Activated T-cell treated with anti-CD3 and anti-CD28 coated beads for 1 hour (primary cell): ENCODE measurements around the gene UBQLN1.
"Not testable (repeated sequence)": the region's sequence is repeated elsewhere in the genome, so short reads cannot be mapped to it uniquely, and the experiment has no call there.

Experiments
- DNase-seq: peaks from one replicate; pipeline ENCODE4 v3.0.0-alpha.2; 2020; ENCODE audit warnings: low read depth

The UBQLN1 gene

GRCh38 chr9:83707768-83708514, at the start of gene UBQLN1:
Gene UBQLN1, minus strand, starts transcription at chr9:83707958. Its CDS starts 279 bp downstream, at chr9:83707679.
- peak; percentile 82 for DNase-seq

- DNase-seq = no peak
These were observed 46.7 kb upstream of the UBQLN1 start for GRCh38 chr9:83754383-83754977.

GRCh38 chr9:83749706-83750105, 41.9 kb upstream of the UBQLN1 start:
- DNase-seq = no peak

GRCh38 chr9:83744206-83744605, 36.4 kb upstream of the UBQLN1 start:
- no peak for DNase-seq

DNA sequence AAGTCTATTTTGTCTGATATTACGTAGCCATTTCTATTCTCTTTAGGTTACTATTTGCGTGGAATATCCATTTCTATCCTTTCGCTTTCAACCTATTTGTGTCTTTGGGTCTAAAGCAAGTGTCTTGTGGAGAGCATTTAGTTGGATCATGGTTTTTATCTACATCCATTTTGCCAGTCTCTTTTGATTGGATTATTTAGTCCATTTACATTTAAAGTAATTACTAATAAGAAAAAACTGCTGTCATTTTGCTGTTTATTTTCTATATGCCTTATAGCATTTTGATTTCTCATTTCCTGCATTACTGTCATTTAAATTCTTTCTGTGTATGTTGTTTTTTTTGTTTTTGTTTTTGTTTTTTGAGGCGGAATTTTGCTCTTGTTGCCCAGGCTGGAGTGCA, 26.0 kb upstream of the UBQLN1 start:
- no peak for DNase-seq

DNA sequence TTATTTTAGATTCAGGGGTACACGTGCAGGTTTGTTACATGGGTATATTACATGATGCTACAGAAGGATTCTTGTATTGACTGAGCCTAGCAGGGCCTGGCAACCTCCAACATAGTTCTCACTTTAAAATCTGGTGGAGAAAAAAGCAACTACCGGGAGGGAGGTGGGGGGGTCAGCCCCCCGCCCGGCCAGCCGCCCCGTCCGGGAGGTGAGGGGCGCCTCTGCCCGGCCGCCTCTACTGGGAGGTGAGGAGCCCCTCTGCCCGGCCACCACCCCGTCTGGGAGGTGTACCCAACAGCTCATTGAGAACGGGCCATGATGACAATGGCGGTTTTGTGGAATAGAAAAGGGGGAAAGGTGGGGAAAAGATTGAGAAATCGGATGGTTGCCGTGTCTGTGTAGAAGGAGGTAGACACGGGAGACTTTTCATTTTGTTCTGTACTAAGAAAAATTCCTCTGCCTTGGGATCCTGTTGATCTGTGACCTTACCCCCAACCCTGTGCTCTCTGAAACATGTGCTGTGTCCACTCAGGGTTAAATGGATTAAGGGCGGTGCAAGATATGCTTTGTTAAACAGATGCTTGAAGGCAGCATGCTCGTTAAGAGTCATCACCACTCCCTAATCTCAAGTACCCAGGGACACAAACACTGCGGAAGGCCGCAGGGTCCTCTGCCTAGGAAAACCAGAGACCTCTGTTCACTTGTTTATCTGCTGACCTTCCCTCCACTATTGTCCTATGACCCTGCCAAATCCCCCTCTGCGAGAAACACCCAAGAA, 21.0 kb upstream of the UBQLN1 start:
- DNase-seq = not testable (repeated sequence)

DNA sequence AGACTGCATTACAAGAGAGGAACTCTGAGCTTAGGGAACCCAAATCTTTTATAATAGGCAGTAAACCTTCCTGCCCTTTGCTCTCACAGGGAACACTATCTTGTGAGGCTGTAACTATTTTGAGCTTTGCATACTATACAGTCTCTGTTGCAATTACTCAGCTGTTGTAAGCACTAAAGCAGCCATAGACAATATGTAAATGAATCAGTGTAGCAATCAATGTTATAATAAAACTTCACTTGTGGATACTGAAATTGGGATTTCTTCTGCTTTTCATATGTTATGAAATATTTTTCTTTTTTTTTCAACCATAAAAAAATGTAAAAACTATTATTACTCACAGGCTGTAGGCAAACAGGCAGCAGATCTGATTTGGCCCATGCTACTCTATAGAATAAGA, 16.7 kb upstream of the UBQLN1 start:
- no peak for DNase-seq

DNA sequence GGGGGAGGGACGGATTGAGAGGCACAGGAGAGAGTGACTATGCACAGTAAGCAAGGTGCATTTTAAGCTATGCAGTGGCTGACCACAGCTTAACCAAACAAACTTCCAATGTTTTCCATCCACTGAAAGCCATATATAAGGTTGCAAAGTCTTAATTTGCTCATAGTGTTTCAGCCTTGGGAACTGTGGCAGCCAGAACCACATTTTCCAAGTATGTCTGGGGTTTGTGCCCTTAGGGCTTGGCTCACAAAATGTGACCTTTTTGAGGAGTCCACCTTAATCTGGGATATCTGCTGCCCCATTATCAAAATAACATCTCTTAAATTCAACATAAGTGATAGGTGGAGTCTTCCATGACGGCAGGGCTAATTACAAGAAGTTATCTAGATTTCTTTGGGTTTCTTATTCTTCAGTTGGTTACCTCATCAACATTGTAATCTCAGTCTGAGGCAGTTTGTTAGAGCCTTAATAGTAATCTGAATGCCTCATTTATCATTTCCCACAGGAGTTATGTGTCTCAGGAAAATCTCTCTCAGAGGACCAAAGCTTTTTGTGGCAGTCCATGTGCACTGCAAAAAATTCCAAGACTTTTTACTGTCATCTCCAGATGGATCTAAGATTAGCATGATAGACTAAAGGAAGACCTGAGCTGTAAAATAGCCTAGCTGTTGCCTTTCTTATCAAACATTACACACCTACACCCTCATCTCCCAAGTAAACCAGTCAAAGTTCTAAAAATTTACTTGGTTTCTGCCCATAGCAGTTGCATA, 15.2 kb upstream of the UBQLN1 start:
- no peak for DNase-seq

DNA sequence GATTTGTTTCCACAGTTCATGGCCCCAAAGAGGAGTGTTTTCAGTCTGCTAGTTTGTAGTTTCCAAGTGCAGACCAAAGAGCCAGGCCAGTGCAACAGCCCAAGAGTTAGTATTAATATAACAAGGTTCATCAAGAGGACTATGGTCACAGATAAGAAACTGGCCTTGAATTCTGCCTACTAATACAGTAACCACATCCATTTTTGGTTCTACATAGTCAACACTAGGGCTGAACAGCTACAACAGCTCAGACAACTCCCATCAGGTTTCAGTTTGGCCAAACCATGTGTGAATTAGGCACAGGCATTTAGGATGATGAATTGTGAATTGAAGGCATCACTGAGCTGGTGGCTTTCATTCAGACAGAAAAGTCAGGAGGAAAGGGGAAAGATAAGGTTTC, 13.8 kb upstream of the UBQLN1 start:
- DNase-seq = no peak

DNA sequence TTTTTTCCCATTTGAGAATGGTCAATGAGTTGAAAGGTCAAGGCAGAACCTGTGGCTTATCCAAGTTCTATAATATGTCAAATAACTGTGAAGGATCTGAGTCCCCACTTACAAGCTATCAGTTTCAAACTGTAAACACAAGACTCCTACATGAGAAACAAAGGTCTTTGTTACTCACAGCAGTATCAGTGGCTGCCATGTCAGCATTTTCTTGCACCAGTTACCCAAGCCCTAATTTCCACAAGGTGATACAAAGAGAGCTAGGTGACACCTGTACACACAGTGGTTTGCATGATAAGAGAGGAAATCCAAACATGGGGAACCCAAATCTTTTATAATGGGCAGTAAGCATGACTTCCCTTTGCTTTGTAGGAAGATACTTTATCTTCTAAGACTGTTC, 8.0 kb upstream of the UBQLN1 start:
- no peak for DNase-seq

- no peak for DNase-seq
These were observed 7.5 kb upstream of the UBQLN1 start for GRCh38 chr9:83715221-83715620.

DNA sequence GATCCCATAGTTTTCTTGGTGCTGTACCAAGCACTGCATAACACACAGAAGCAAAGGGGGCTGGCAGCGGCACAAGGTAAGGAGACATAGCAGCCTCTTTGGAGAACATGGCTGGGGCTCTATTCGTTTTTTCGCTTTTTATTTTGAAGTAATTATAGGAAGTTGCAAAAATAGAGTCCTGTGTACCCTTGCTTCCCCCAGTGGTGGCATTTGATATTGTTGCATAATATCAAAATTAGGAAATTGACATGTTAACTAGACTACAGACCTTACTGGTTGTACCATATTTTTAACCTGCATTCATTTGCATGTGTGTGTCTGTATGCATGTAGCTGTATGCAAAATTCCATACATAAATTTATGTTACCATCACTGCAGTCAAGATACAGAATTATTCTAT, 6.6 kb upstream of the UBQLN1 start:
- DNase-seq = no peak

GRCh38 chr9:83708515-83709158, 879 bp upstream of the UBQLN1 start:
- peak; percentile 41 for DNase-seq

DNA sequence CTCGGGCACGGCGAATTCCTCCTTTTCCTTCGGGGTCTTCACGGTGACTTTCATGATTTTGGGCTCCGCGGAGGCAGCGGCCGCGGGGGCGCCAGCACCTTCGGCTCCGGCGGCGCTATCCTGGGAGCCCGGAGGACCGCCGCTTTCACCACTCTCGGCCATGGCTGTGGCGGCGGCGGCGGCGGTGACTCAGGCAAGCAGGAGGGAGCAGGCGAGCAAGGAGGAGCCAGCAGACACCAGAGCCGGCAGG, 315 bp downstream of the UBQLN1 start:
- DNase-seq = no peak

DNA sequence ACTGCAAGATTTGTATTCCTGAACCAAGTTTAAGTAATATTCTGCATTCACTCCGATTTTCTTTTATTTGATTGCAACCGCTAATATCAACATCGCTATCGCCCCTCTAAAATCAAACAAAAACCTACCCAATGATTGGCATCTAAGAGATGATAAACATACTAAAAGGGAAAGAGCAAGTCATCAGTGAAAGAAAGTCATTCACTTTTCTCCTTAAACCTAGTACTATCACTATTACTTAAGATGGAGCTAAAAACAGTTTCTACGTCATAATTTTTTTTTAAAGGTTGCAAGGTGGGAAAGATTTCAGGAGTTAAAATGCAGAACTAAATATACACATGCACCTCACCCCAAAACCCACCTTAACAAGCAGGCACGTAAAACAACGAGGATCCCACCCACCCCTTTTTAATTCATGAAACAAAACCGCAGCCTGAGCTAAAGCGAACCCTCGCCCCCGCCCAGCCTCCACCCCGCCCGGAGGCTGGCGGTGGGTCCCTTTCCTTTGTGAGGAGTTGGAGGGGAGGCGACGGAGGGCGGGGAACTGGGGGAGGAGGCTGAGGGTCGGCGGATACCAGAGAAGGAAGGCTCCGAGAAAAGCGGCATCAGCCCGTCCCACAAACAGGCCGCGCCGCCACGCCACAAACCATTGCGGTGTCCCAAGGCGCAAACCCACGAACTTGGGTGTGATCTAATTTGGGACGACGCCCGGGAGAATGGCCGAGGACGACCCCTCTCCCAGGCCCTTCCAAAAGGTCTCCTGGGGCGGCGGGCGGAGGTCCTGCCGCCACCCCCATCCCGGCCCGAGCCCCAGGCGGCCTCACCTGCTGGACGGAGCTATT, 861 bp downstream of the UBQLN1 start:
- DNase-seq = peak; percentile 25

DNA sequence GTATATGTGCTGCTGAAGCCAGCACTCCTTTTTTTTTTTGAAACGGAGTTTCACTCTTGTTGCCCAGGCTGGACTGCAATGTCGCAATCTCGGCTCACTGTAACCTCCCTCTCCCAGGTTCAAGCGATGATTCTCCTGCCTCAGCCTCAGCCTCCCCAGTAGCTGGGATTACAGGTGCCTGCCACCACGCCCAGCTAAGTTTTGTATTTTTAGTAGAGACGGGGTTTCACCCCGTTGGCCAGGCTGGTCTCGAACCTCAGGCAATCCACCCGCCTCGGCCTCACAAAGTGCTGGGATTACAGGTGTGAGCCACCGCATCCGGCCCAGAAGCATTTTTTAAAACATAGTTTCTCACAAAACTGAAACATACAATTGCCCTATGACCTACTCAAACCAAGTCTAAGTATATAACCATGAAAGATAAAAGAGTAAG, 2.5 kb downstream of the UBQLN1 start:
- not testable (repeated sequence) for DNase-seq

DNA sequence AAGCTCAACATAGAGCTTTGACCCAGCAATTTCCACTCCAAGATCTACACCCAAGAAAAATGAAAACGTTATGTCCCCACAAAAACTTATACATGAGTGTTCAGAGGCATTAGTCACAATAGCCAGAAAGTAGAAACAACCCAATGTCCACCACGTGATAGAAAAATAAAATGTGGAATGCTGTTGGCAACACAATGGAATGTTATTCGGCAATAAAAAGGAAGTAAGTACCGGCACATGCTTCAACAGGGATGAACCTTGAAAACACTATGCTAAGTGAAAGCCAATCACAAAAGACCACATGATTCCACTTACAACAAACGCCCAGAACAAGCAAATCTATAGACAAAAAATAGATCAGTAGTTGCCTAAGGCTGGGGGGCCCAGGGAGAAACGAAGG, 6.0 kb downstream of the UBQLN1 start:
- no peak for DNase-seq

GRCh38 chr9:83701286-83701685, 6.5 kb downstream of the UBQLN1 start:
- no peak for DNase-seq

DNA sequence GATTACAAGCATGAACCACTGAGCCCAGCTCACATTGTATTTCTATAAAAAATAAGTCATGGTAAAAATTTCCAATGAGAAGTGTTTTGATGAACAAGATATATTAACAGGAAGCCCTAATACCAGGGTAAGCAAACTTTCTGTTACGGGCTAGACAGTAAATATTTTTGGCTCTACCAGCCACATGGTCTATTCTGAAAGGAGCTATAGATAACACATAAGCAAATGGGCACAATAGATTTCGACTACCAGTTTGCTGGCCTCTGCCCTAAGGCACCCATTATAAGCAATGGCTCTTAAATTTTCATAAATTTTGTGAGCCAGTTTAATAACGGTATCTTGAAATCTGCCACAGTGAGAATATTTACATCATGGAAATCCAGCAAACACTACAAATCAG, 8.1 kb downstream of the UBQLN1 start:
- DNase-seq = no peak

DNA sequence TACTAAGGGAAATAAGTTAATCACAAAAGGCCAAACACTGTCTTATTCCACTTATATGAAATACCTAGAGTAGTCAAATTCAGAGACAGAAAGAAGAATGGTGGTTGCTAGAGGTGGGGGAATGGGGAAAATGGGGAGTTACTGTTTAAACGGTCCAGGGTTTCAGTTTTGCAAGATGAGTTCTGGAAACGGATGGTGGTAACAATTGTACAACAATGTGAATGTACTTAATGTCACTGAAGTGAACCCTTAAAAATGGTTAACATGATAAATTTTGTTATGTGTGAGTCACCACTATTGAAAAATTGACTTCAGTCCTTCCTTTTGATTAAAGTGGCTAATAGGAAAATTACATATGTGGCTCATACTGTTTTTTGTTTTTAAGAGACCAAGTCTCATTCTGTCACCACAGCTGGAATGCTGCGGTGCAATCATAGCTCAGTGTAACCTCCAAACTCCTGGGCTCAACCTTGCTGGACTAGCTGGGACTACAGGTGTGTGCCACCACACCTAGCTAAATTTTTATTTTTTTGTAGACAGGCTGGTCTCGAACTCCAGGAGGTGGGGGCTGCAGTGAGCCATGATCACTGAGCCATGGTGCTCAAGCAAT, 8.7 kb downstream of the UBQLN1 start:
- no peak for DNase-seq

- no peak for DNase-seq
These were observed 16.3 kb downstream of the UBQLN1 start for GRCh38 chr9:83691492-83691891.
